ENCODE results near the gene EIF1AD. TPM values are rescaled to one million over a fixed set of nuclear protein-coding genes. Genes with fewer than 3 reads are reported as not detected.

The EIF1AD gene
- total RNA-seq, 2 donors from 2014 or later = 37.4 to 40.1 TPM

GRCh38 chr11:65976216-65977176 is 25.5 kb downstream of the EIF1AD start:
- WGBS, 2 experiments (ENCODE audit: insufficient coverage in 1 of 2, insufficient read length in 1 of 2) = 91 to 94% methylated on average over 30 to 43 of the region's 43 CpGs

GRCh38 chr11:65975771-65976170 is 26.2 kb downstream of the EIF1AD start:
- H3K36me3 Mint-ChIP-seq (ENCODE audit: low read depth) = peaks cover 58% of the 10 kb centered on the region

More at GRCh38 chr11:65976216-65977176, 25.5 kb downstream of the EIF1AD start:
- H3K36me3 ChIP-seq (ENCODE audit: control insufficient read depth, insufficient read depth, low read length) = peaks cover 22% of the 10 kb centered on the region
- H3K36me3 Mint-ChIP-seq (ENCODE audit: low read depth) = peaks cover 57% of the 10 kb centered on the region
- no peaks in the 10 kb centered on the region for H3K9me3 ChIP-seq (ENCODE audit: control insufficient read depth, low read length)
- no peaks in the 10 kb centered on the region for H3K9me3 Mint-ChIP-seq
- no peaks in the 10 kb centered on the region for H3K4me1 ChIP-seq (ENCODE audit: control insufficient read depth, insufficient read depth, low read length)
- TF ChIP-seq CTCF (conservative IDR thresholded peaks at IDR 0.05) = no peak
- peaks cover 5% of the 10 kb centered on the region for H3K4me1 Mint-ChIP-seq
- no peak overlapping the region for H3K9ac ChIP-seq (ENCODE audit: extremely low read depth, low read length, poor library complexity, severe bottlenecking)
- no peak for DNase-seq
- H3K27ac ChIP-seq (ENCODE audit: low read depth, low read length) = no peak overlapping the region
- no peaks in the 10 kb centered on the region for H3K27me3 Mint-ChIP-seq (ENCODE audit: insufficient read depth)
- peak overlapping the region; percentile 54 for H3K27ac Mint-ChIP-seq
- no peak overlapping the region for H3K4me3 Mint-ChIP-seq
- no peaks in the 10 kb centered on the region for H3K27me3 ChIP-seq (ENCODE audit: control insufficient read depth, insufficient read depth, low read length, poor library complexity, severe bottlenecking)
- H3K4me3 ChIP-seq (ENCODE audit: low read length) = no peak overlapping the region

More at GRCh38 chr11:65975771-65976170, 26.2 kb downstream of the EIF1AD start:
- no peak overlapping the region for H3K4me3 Mint-ChIP-seq
- Histone ChIP-seq H3K9me3 (ENCODE audit: control insufficient read depth, low read length) (no peaks in the 10 kb centered on the region), H3K9ac (ENCODE audit: extremely low read depth, low read length, poor library complexity, severe bottlenecking) (no peak overlapping the region), H3K4me1 (ENCODE audit: control insufficient read depth, insufficient read depth, low read length) (no peaks in the 10 kb centered on the region), H3K27ac (ENCODE audit: low read depth, low read length) (no peak overlapping the region), H3K36me3 (ENCODE audit: control insufficient read depth, insufficient read depth, low read length) (peaks cover 22% of the 10 kb centered on the region), H3K27me3 (ENCODE audit: control insufficient read depth, insufficient read depth, low read length, poor library complexity, severe bottlenecking) (no peaks in the 10 kb centered on the region), H3K4me3 (ENCODE audit: low read length) (no peak overlapping the region)
- 97 to 98% methylated on average over 7 to 9 of the region's 9 CpGs for WGBS, 2 experiments (ENCODE audit: insufficient coverage in 1 of 2, insufficient read length in 1 of 2)
- H3K27ac Mint-ChIP-seq = peak overlapping the region; percentile 54
- no peaks in the 10 kb centered on the region for H3K27me3 Mint-ChIP-seq (ENCODE audit: insufficient read depth)
- DNase-seq = no peak
- H3K4me1 Mint-ChIP-seq = peaks cover 5% of the 10 kb centered on the region
- TF ChIP-seq CTCF (conservative IDR thresholded peaks at IDR 0.05) = no peak
- no peaks in the 10 kb centered on the region for H3K9me3 Mint-ChIP-seq
